Activated CD8-positive, alpha-beta memory T cell treated with anti-CD3 and anti-CD28 coated beads, Interleukin-2, amount 50 U/mL, for 1 hour (primary cell): ENCODE data around the gene TNFRSF13B.

Source experiments
- DNase-seq: peaks from one replicate; pipeline ENCODE4 v3.0.0-alpha.2; 2020; ENCODE audit errors: extremely low read depth

Gene TNFRSF13B

DNA sequence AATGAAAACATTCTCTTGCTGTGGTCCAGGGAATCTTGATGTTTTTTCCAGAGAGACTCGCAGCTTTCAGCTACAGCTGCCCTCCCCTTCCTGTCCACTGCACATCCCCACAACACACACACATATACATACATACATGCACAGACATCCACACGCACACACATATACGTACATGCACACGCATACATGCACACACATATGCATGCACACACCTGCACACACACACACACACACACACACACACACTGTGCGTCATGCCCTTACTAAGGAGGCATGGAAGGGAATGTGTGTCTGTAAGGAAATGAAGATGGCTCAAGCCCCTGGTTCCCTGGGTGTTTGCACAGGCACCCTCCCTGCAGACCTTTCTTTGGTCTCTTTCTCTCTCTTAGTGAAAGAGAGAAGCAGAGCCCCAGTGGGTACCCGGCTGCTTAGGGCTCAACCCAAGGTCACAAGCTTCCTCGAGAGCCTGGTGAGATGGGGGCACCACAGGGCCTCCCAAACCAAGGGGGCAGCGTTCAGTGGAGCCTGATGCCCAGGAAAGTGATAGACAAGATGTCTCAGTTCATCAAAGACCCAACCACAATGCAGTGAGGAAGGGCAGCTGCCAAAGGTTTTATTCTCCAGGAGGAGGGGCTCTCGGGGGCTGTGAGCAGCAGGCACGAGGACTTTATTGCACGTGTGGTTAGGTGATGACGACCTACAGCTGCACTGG lies 33.3 kb downstream of the TNFRSF13B start:
- DNase-seq: no peak

- DNase-seq: no peak
Measured at GRCh38 chr17:16938031-16938430, 33.9 kb downstream of the TNFRSF13B start.

DNA sequence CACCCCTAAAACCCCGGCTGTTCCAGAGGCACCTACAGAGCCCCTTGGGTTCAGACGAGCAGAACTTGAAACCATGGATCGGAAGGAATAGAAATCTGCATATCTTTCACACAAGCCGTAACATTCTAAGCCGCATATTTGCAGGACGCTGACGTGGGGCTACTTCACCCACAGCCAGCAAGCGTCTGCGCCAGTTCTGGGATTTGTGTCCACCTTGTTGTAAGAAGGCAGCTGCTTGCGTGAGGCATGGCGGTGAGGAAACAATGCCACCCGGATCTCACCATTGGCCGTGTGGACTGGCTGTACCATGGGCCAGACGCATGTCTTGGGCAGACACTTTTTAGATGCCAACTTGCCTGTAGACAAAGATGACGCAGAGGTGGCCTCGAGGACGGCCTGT lies 34.5 kb downstream of the TNFRSF13B start:
- DNase-seq: no peak

DNA sequence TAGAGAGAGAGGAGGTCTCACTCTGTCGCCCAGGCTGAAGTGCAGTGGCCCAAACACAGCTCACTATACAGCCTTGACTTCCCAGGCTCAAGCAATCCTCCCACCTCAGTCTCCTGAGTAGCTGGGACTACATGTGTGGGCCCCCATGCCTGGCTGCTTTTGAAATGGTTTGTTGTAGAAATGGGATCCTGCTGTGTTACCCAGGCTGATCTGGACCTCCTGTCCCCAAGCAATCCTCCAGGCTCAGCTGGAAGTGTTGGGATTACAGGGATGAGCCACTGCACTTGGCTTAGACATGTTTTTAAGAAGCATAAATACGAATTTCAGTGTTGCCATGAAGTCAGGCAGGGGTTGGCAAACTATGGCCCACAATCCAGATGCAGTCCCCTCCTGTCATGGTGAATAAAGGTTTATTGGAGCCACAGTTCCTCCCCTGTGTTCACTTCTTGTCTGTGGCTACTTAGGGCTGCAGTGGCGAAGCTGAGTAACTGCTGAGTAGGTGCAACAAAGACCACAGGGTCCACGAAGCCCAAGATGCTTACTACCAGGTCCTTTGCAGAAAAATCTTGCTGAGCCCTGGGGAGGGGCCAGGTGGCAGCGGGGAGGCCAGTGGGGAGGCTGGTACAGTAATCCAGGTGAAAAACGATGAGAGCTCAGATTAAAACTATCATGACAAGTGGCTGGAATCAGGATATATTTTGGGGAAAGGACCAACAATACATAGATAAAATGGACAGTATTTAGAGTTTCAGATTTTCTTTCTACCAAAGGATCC lies 35.2 kb downstream of the TNFRSF13B start:
- no peak for DNase-seq

GRCh38 chr17:16935786-16936185 lies 36.1 kb downstream of the TNFRSF13B start:
- no peak for DNase-seq

GRCh38 chr17:16935241-16935663 lies 36.7 kb downstream of the TNFRSF13B start:
- no peak for DNase-seq

DNA sequence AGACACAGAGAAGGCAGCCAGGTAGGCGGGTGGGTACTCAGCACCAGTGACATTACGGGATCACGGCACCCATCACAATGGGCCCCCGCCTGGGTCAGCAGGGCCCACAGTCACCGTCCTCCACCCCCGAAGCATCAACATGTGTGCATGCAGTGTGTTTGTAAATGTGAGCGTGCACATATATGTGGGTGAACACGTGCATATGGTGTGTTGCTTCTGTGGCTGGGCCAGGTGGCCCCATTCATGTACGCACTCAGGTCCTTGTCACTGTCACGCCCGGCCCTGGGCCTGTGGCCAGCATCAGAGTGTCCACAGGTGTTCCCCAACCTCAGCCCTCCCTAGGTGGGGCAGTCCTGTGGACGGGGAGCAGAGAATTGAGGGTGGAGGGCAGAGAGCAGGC lies 37.1 kb downstream of the TNFRSF13B start:
- DNase-seq: no peak

DNA sequence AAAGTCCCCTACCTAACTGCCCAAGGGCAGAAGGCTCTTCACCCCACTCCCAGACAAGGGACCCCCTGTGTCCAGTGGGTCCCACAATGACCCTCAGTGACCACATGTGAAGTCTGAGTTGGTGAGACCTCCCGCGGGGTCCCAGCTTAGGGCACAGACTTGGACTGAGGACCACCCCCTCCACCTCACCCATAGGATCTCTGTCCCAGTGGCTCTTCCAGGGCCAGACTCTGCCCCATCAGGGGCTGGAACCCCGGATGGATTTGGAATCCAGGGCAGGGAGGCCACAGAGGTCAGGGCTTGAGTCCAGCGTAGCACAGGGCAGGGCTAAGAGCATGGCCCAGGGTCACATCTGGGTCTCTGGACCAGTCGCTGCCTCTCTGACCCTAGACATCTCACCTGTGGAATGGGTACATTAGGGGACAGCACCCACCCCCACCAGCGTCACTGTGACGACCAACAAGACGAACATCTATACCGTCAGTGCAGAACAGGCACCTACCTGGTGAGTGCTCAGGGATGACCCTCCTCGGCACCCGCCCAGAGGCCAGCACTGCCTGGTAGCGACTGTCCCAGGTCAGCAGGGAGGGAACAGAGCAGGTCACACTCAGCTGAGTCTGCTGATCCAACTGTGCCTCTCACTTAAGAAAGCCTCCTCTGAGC lies 37.7 kb downstream of the TNFRSF13B start:
- DNase-seq: no peak

DNA sequence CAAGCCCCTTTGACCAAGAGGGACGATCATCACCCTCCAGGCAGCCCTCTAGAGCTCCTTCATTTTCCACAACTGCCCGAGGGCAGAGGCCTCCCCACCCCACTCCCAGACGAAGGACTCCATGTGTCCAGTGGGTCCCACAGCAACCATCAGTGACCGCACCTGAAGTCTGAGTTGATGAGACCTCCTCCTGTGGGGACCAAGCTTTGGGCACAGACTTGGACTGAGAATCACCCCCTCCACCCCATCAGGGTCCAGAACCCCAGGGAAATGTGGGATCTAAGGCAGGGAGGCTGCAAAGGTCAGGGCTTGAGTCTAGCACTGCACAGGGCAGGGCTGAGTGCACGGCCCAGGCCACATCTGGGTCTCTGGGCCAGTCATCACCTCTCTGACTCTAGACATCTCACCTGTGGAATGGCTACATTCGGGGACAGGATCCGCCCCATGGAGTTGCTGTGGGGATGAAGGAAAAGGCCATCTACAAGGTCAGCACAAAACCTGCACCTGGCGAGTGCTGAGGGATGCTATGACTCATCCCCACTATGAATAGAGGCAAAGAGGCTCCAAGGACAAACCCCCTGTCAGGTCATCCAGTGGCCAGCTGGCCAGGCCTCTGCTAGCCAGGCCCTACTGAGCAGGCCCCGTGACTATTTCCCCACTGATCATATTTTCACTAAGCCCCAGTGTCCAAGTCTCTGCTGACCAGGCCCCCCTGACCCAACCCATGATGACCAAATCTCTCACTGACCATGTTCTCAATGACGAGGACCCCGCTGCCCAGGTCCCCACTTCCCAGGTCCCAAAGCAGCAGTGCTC lies 38.4 kb downstream of the TNFRSF13B start:
- DNase-seq: no peak

GRCh38 chr17:16932611-16933010 lies 39.3 kb downstream of the TNFRSF13B start:
- DNase-seq: no peak

- no peak for DNase-seq
Measured at GRCh38 chr17:16932156-16932555, 39.8 kb downstream of the TNFRSF13B start.

- no peak for DNase-seq
Measured at GRCh38 chr17:16931318-16932060, 40.4 kb downstream of the TNFRSF13B start.

DNA sequence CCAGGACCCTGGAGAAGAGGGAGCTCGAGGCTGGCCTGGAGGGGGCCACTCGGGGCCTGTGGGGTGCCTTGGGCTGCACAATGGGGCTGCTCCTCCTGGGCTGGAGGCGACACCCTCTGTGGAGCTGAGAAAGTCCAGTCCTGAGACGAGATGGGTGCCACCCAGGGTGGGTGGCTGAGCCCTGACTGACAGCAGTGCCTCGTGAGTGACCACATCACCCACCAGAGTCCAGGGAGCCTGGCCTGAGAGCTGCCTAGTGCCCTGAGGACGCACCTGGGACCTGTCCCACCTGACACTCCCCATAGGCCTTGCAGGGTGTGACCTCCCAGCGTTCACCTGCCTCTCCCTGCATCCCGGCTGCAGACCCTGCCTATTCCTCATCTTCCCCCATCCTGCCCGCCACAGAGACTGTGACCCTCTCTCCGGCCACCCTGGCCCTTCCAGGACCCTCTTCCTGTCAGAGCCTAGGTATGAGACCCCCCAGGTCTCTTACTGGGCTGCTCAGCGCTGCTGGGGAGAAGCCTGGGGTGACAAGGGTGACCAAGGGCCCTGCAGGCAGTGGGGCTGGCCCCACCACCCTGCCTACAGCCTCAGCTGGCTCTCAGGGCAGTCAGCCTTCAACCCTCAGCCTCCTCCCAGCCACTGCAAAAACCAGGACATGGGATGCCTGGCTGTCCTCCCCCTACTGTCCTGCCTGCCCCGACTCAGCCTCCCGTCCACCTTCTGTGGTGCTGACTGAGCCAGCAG lies 41.2 kb downstream of the TNFRSF13B start:
- DNase-seq: no peak

- no peak for DNase-seq
Measured at GRCh38 chr17:16929757-16930520, 42.0 kb downstream of the TNFRSF13B start.

DNA sequence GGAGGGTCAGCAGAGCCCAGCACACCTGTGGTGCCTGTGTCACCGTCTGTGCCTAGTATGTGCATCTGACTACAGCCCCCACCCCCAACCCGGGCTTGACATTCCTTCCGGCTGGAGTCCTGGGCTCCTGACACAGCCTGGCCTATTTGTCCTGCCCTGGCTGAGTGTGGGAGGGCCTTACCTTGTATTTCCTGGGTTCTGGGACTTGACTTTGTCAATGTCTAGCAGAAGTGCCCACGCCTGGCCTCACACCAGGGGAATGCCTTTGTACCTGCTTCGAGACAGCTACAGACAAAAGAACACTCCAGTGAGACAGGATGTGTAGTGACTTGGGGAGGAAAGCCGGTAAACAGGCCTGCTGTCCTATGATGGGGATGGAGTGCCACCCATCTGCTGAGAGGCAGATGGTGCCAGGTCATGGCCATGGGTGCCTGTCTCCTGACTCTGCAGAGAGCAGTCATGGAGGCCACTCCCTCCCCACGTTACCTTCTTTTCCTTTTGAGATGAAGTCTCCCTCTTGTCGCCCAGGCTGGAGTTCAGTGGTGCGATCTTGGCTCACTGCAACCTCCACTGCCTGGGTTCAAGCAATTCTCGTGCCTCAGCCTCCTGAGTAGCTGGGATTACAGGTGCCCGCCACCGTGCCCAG lies 42.8 kb downstream of the TNFRSF13B start:
- DNase-seq: no peak

GRCh38 chr17:16928406-16929034 lies 43.4 kb downstream of the TNFRSF13B start:
- no peak for DNase-seq

DNA sequence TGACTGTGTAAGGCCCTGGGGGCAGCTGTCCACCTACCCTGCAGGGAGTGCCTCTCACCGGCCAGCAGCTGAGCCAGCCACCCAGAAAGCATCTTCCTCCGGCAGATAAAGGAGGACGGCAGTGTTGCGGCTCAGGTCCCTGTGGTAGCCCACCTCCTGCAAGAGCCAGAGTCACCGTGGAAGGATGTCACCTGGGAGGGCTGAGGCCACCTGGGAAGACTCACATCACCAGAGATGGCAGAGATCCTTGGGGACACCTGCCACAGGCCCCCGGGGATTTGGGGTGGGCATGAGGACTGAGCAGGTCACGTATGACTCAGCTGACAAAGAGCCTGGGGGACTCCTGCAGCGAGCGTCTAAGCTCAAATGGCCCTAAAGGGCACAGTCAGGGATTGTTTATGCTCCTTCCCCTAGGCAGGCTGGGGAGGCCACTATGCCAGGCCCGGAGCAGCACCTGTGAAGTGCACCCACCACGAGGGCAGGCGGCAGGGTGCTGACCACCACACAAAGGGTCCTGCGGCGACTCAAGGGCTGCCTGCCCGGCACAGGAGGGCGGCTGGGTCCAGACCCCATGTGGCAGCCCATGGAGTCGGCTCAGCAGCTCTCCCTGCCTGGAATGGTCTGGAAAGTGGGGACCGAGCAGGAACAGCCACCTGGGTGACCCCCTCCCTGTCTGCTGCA lies 44.1 kb downstream of the TNFRSF13B start:
- DNase-seq: no peak
